Stimulated activated CD8-positive, alpha-beta memory T cell treated with anti-CD3 and anti-CD28 coated beads, Interleukin-12 subunit alpha, Interleukin-12 subunit beta, amount 100 ng/mL, for 24 hours (primary cell): ENCODE data around the gene LANCL2.
A peak's percentile ranks its signal among the peaks of the same experiment; 100 is the strongest.
"Not testable (repeated sequence)": the region's sequence is repeated elsewhere in the genome, so short reads cannot be mapped to it uniquely, and the experiment has no call there.

Experiments used
- DNase-seq: peaks from one replicate; pipeline ENCODE4 v3.0.0-alpha.2; 2020; ENCODE audit errors: extremely low read depth

The LANCL2 gene, protein sequence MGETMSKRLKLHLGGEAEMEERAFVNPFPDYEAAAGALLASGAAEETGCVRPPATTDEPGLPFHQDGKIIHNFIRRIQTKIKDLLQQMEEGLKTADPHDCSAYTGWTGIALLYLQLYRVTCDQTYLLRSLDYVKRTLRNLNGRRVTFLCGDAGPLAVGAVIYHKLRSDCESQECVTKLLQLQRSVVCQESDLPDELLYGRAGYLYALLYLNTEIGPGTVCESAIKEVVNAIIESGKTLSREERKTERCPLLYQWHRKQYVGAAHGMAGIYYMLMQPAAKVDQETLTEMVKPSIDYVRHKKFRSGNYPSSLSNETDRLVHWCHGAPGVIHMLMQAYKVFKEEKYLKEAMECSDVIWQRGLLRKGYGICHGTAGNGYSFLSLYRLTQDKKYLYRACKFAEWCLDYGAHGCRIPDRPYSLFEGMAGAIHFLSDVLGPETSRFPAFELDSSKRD

DNA sequence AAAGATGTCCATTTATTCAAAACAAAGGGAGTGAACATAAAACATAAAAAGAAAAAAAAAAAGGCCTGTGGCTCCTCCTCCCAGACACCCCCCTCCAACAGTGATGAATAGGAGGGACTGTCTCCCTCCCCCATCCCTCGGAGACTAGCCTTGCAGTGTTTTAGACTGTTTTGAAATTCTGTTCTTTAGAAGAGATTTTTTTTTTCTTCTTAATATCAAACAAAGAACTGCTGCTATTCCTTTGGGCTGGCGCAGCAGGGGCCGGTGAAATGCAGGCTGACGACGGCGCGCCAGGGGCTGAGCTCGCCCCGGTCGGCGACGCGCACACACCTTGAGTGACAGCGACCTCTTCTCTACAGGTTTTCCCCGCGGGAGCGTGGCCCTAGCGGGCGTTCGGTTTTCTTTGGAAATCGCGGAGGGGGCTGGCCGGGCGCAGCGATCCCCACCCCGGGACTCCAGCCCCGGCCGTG is at the start of gene LANCL2:
LANCL2 (plus strand) TSS at position 133 of the 470 bp plus-strand sequence. CDS start 689 bp downstream, outside the sequence.
- DNase-seq: peak; percentile 9

DNA sequence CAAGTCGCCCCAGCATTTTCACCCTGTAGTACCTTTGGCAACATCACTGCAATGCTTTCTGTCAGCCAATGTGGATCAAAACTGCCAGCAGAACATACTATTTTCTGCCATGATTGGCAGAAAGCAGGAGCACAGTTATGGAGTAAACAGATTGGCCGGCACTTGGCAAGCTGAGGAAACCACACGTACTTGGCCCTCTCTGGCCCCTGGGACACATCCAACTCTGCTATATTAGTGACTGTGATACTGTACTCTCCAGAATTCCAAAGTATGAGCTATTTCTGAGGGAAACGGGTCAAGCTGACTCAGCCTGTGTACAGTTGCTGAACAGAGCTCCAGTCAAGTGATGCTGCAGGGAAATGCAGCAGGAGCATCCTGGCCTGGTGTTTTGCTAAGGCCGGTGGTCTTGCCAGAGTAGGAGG is 39.8 kb upstream of the LANCL2 start:
- DNase-seq: no peak

DNA sequence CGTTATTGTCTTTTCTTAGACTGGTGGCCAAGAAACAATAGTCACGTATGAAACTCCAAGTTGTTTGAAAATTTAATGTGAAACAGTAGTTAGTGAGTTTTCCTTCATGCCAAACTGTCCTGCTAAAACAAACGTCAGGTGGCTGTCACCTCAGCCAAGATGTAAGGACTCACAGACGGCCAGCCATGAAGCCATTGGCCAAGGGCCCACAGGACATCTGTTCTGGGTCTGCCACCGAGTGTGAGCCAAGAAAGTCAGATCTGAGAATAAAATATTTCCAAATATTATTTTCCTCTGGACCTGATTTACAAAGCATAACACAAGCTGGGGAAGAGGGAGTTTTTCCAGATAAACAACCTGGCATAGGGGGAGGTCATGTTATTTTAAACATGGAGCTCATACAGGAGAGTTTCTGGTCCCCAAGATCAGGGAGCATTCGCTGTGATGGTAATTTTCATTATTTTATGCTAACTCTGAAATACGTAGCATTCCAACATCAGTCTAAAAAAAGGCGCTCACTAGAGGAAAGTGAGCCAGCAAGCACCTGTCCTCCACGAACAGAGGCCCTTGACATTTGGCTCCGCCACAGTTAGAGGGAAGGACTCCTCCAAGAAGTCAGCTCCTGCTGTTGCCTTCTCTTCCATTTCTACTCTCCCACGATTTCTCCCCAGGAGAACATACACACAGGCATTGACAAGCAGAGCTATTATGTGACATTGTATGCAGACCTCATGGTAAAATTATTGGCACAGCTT is 38.9 kb upstream of the LANCL2 start:
- no peak for DNase-seq

DNA sequence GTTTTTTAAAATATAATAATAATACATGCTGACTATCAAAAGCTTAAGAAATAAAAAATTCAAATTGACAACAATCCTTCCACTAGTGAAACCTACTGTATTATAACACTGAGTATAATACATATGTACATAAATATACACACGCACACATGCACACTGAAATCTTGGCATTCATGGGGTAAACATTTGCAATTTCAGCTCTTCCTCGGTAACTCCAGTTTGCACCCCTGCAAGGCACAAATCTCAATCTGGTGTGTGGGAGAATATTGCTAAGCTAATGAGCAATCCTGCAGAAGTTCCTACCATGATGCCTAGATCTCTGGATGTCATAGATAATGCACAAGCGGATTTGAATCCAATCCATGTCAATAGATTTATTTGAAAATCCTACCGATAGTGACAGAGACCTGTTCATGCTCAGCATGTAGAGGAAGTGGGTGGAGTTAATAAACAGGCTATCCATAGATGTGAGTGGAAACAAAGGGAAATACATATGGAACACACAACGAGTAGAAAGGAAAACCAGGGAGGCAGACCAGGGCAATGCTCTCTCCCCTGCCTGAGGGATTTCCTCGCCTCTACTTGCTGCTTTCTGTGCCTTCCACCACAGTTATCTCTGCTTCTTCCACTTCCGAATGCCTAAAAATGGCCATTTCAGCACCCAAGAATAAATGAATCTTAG is 38.1 kb upstream of the LANCL2 start:
- no peak for DNase-seq

DNA sequence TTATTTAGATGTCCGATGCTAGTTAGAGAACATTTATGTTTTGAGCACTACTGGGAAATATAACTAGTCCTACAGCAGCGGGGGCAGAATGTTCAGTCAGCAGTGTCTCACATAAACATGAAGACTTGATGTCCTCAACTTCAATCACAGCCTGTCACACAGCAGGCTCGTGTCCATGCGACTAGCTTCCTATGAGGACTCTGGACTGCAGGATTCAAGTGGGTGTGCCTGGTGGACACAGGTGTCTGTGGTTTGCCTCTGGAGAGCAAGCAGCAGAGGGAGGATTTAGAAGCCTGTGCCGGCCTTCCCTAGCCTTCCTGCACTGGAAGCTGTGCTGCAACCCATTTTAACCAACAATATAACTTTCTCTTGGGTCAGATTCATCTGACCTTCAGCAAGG is 30.0 kb upstream of the LANCL2 start:
- DNase-seq: no peak

DNA sequence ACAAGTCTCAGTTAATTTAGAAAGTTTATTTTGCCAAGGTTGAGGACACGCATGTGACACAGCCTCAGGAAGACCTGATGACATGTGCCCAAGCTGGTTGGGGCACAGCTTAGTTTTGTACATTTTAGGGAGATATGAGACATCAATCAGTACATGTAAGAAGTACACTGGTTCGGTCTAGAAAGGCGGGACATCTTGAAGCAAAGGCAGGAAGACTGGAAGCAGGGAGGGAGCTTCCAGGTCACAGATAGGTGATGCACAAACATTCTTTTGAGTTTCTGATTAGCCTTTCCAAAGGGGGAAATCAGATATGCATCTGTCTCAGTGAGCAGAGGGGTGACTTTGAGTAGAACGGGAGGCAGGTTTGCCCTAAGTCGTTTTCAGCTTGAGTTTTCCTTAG is 29.4 kb upstream of the LANCL2 start:
- no peak for DNase-seq

DNA sequence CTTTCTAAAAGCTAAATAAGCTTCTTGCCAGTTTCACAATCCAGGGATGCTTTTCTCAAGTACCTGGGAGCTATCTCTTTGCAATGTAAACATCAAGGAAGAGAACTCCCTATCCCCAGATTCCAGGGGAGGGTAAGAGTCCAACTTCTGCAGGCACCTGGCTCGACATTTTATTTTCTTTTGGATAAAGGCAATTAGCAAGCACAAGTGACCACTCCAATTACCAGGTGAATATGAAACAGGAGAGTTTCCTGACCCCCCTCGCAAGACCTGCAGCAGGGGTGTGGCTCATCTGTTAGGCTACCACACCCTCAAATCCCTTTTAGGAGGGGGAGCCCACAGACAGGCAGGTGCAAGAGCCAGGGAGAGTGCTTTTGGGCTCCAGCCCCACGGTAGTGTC is 28.6 kb upstream of the LANCL2 start:
- DNase-seq: no peak

DNA sequence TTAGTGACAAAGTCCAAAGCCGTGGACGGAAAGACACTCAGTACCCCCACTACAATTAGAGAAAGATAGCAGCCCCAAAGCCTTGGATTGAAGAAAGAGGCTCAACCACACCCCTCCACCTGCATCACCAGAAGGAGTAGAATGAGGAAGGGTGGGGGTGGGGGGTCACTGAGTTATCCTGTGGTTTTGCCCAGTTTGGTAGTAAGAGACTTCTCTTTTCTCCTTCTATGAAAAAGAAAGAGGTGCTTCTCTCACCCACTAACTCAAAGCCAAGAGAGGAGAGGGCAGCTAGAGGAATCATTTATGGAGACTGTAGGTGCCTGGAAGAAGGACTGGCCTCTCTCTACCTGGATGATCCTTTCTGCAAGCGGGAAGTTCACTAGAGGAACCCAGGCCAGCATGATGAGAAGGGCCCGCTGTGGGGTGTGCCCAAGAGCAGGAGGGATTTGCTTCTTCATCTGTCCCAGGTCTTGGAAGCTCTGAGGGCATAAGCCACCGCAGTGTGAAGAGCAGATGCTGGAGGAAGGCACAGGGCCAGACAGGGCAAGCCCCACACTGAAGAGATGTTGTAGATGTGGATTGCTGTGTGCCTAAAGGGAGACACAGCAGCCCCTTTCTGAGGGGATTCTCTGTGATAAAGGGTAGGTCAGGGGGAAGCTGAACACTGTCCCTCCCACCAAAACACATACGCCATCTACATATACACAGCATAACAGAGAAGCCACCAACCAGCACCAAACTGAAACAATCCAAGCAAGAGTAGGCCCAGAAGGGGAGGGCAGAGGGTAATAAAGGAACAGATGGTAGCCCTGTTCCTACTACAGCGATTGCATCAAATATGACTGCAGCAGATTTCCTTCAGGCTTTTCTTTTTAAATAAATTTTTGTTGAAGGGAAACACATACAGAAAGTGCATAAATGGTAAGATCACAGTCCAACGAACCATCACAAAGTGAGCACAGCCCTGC is 25.8 kb upstream of the LANCL2 start:
- DNase-seq: no peak

DNA sequence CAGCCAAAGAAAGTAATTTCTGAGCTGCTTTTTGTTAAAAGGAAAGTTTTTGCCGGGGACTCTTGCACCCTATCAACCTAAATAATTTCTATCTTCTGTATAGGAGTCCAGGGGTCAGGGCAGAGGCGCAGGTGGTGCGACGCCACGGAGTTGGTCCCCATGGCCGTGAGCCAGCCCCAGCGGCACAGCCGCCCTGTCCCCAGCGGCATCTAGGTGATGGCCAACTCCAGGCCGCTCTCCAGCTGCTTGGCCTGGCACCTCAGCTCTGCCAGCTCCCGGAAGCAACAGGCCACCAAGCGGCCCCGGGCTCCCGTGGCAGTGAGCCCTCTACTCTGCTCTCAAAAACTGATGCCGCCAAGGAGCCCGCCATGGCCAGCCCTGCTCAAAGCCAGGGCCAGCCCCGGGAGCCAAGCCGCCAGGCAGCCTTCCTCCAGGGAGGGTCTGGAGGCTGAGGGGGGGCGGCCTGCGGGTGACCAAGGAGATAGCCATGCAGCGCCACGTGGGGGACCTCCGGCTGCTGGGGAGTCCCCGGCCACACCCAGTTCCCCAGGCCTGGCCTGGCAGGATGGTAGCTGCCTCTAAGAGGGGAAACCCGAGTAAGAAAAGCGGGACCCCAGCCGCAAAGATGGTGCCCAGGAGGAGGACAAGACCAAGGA is 22.8 kb upstream of the LANCL2 start:
- no peak for DNase-seq

DNA sequence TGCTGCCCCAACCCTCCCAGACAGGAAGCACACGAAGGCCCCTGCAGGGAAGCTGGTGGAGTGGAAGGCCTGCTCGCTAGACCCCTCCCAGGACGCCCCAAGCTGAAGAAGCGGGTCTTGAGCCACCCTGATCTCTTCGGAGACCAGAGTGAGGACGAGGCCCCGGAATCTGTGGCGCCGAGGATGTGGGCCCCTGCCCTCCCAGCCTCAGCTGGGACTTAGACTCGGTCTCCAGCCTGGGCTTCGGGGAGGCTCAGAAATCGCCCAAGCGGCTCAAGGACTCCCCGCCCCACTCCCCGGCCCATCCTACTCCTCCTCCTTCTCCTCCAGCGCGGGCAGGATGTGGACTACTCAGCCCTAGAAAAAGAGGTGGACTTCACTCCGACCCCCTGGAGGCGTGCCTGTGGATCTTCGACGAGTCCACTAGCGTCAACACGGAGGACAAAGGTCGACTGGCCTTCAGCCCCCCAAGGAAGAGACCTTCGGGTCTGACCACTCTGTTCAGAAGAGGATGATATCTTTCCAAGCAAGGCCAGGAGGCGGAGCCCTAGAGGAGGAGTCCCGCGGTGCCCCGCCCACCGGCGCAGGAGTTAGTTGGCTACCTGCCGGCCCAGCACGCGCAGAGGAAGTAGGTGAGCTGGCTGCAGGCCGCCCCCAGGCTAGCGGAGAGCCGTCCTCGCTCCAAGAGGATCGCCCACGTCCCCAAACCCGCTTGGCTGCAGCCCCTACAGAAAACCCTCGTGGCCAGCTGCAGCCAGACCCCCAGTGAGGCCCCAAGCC is 21.9 kb upstream of the LANCL2 start:
- DNase-seq: no peak

DNA sequence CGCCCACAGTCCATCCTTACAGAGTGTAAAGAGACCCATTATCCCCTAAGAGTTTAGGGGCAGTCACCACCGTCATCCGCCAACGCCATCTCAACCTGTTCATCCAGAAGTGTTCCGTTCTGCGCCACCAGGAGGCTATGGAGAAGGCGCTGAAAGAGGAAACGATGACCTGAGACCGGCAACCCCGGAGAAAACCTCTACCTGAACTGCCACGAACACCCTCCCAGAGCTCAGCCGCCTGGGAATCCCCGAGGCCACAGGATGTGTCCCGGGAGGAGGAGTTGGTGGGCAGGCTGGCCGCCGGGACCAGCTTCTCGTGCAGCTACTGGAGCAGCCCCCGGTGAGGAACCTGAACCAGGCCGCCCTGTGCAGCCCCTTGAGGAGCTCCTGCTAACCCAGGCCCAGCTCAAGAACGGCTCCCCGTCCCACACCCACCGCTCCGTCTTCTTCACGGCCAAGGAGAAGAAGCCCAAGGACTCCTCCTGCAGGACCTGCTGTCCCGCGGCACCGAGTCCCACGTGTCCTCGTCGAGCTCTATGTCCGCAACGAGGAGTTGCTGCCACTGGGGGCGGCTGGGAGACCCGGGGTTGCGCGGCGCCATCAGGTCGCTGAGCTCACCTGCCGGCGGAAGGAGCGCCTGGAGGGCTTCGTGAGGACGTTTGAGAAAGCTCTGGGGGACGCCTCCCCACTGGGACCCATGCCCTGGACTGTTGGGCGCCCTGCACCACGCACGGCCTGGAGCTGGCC is 21.1 kb upstream of the LANCL2 start:
- DNase-seq: no peak

DNA sequence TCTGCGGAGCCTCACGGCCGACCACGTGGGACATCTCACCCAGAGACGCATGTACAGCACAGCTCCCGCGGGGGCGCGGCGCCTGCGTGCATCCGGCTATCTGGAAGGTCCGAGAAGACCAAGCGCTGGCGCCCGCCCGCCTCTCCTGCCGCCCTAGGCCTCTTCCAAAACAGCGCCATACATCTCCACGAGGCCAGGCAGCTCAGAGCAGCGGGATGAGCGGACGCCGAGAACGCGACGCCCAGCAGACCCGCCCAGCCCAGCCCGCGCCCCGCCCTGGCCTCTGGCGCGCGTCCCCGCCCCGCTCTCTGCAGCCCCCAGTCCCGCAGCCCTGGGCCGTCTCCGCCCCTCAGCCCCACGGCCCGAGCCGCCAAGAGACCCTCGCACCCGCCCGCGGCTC is 20.3 kb upstream of the LANCL2 start:
- no peak for DNase-seq

DNA sequence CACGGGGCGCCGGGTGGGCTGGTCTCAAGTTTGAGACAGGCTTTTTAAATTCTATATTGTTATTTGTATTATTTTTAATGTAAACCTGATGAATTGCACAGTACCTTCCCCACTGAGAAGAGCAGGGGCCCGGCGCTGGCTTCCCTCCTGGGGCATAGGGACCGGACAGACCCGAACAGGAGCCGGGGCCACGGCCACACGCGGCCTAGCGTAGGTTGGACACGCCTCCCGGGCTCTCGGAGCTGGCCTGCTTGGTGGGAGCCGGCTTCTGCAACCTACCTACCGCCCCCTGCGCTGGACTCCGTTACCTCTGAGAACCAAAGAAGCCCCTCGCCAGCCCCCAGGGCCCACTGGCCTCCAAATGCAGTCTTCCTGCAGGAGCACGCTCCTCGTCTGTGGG is 19.8 kb upstream of the LANCL2 start:
- no peak for DNase-seq

DNA sequence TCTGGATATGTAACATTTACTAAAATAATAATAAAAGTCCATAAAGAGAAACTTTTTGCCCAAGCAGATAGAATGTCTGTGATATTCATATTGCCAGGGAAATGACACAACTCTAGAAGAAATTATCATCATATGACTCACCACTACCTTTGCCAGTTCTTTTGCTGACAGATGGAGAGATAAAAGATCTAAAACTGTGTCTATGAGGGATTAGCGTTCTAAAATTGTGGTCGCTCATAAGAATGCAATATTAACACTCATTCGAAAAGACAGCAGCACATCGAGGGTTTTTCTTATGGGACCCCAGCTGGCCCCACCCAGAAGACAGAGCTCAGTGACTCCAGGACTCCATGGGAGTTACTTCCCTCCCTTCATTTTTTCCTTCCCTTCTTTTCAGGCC is 16.6 kb upstream of the LANCL2 start:
- no peak for DNase-seq

DNA sequence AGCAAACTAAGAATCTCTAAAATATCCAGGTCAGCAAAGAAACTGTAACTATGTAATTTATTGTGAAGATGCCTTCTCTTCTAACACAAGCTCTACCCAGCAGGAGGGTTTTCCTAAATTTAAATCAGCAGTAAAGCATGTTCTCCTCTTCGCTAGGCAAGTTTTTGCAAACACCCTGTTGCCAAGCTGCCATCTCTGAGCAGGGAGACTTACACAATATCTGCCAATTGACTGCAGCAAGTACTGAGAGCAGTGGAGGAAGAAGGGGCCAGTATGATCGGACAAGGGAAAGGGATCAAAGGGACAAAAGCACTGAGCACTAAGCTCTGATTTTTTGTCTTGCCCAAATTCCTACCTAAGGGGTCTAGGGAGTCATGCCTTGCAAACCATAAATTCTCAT is 16.0 kb upstream of the LANCL2 start:
- no peak for DNase-seq

DNA sequence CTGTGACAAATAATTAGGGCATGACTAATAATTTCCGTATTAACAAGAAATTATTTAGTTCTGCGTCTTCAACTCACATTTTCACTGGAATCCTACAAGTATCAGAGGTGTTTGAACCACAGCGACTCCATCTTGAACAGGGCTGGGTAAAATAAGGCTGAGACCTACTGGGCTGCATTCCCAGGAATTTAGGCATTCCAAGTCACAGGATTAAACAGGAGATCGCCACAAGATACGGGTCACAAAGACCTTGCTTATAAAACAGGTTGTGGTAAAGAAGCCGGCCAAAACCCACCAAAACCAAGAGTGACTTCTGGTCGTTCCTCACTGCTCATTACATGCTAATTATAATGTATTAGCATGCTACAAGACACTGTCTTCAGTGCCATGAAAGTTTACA is 14.9 kb upstream of the LANCL2 start:
- no peak for DNase-seq

DNA sequence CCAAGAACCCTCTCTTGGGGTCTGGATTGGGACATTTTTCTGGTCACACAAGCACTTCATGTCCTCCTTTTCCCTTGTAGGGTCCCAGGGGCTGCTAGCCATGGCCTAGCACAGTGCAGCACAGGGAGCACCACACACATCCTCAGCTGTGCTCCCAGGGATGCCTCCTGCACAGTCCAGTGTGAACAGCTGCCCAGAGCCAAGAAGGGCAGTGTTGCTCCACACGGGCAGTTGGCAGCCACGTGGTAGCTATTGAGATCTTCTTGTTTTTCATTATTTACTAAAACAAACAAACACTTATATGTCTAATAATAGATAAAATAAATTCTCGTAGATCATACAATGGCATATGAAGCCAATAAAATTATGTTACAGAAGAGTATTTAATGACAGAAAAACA is 13.9 kb upstream of the LANCL2 start:
- no peak for DNase-seq

DNA sequence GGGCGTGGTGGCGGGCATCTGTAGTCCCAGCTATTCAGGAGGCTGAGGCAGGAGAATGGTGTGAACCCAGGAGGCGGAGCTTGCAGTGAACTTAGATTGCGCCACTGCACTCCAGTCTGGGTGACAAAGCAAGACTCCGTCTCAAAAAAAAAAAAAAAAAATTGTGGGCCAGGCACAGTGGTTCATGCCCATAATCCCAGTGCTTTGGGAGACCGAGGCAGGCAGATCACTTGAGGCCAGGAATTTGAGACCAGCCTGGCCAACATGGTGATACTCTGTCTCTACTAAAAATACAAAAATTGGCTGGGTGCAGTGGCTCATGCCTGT is 12.2 kb upstream of the LANCL2 start:
- DNase-seq: not testable (repeated sequence)

DNA sequence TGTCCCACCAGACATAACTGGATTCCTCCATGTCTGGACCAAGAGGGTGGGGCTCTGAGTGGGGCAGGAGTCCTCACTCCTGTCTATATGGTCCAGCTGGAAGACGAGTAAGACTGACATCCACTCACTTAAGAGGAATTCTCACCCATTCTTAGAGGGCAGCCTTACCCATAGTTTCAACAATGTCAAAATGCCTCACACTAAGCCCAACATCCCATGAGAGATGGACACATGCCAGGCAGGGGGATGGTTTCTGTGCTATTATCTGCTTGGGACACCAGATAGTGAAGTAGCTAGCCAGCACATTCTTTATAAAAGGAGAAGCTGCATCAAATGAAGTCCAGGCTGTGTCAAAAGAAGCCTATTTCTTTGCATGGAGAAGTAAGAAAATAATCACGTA is 4.7 kb upstream of the LANCL2 start:
- no peak for DNase-seq
